SK-N-SH (cell line): ENCODE data around the gene RHAG. TPM values are rescaled to one million over a fixed set of nuclear protein-coding genes. Genes with fewer than 3 reads are reported as not detected.

Experiments
- CTCF ChIA-PET: fragments of 300-600, 350-600 bp; formaldehyde crosslinking; extraction: SDS; loops from one replicate; lab custom pipeline; 2021; lab: Yijun Ruan, JAX
- POLR2A ChIA-PET: fragments of 350-600 bp; sonication (Branson Sonifier 250); formaldehyde crosslinking; extraction: SDS; loops from one replicate; lab custom pipeline; 2020; ENCODE audit warnings: antibody characterized with exemption, inconsistent platforms; lab: Yijun Ruan, JAX
- DNase-seq: peaks from one replicate; pipeline ENCODE4 v3.0.0; 2012
- H2AFZ ChIP-seq: fragments of 200-600 bp; sonication (generic); 2 replicates; pipeline ENCODE4 v1.8.1; 2016; ENCODE audit warnings: antibody characterized with exemption, mild to moderate bottlenecking, low read depth
- H3F3A ChIP-seq: fragments of 200-600 bp; sonication (generic); replicated peaks from 2 replicates; pipeline ENCODE3; 2016; ENCODE audit warnings: antibody characterized with exemption, mild to moderate bottlenecking; ENCODE audit not compliant: insufficient read depth
- H3K27ac ChIP-seq, 2 experiments: fragments of 200-500 bp in 1 of 2; fragments of 200-600 bp in 1 of 2; sonication (Bioruptor generic) in 1 of 2; sonication (generic), shearing (Covaris generic) in 1 of 2; 2 replicates each; pipeline versions ENCODE4 v1.5.1 to v1.6.1; 2014 to 2016; ENCODE audit warnings: low read depth in 2 of 2, inconsistent platforms in 1 of 2, low read length in 1 of 2, mild to moderate bottlenecking in 1 of 2, mixed read lengths in 1 of 2
- H3K27me3 ChIP-seq: fragments of 200-600 bp; sonication (generic), shearing (Covaris generic); 2 replicates; pipeline ENCODE4 v1.6.1; 2016; ENCODE audit warnings: mixed run types; ENCODE audit not compliant: insufficient read depth
- H3K36me3 ChIP-seq, 2 experiments: fragments of 200-500 bp in 1 of 2; fragments of 200-600 bp in 1 of 2; sonication (Bioruptor generic) in 1 of 2; sonication (generic) in 1 of 2; replicated peaks in 1 of 2; 2 replicates each; pipeline versions ENCODE3 to v1.5.1; 2014 to 2016; ENCODE audit warnings: low read length in 1 of 2, mild to moderate bottlenecking in 1 of 2; ENCODE audit not compliant: insufficient read depth in 2 of 2, control insufficient read depth in 1 of 2
- H3K4me1 ChIP-seq, 2 experiments: fragments of 200-500 bp in 1 of 2; fragments of 200-600 bp in 1 of 2; sonication (Bioruptor generic) in 1 of 2; sonication (generic), shearing (Covaris generic) in 1 of 2; 2 replicates each; pipeline versions ENCODE4 v1.5.1 to v1.6.1; 2014 to 2016; ENCODE audit warnings: low read depth in 1 of 2, low read length in 1 of 2, mixed run types in 1 of 2; ENCODE audit not compliant: insufficient read depth in 2 of 2, control insufficient read depth in 1 of 2
- H3K4me2 ChIP-seq: fragments of 200-600 bp; sonication (generic), shearing (Covaris generic); 2 replicates; pipeline ENCODE4 v1.6.1; 2017; ENCODE audit warnings: mixed run types
- H3K4me3 ChIP-seq, 2 experiments: fragments of 200-500 bp in 1 of 2; fragments of 200-600 bp in 1 of 2; sonication (Bioruptor generic) in 1 of 2; sonication (generic), shearing (Covaris generic) in 1 of 2; 2 replicates each; pipeline versions ENCODE4 v1.5.1 to v1.8.1; 2014 to 2016; ENCODE audit warnings: low read depth in 2 of 2, inconsistent platforms in 1 of 2, low read length in 1 of 2, mild to moderate bottlenecking in 1 of 2, mixed read lengths in 1 of 2, moderate library complexity in 1 of 2
- H3K79me2 ChIP-seq: fragments of 200-600 bp; sonication (generic); 2 replicates; pipeline ENCODE4 v1.8.1; 2017; ENCODE audit warnings: mild to moderate bottlenecking; ENCODE audit not compliant: insufficient read depth
- H3K9ac ChIP-seq: fragments of 200-600 bp; sonication (generic); 2 replicates; pipeline ENCODE4 v1.6.1; 2017; ENCODE audit warnings: mixed run types
- H3K9me2 ChIP-seq: fragments of 200-600 bp; sonication (generic); 2 replicates; pipeline ENCODE4 v1.6.1; 2017; ENCODE audit warnings: mixed run types
- H3K9me3 ChIP-seq: fragments of 200-600 bp; sonication (generic); 2 replicates; pipeline ENCODE4 v1.6.1; 2017; ENCODE audit warnings: mixed run types, mild to moderate bottlenecking, moderate library complexity
- H4K20me1 ChIP-seq: fragments of 200-600 bp; sonication (generic); 2 replicates; pipeline ENCODE4 v1.6.1; 2017; ENCODE audit warnings: mild to moderate bottlenecking, mixed run types; ENCODE audit not compliant: insufficient read depth
- CTCF ChIP-seq: fragments of 200-600 bp; sonication (generic); IDR thresholded peaks from 2 replicates; pipeline ENCODE4 v1.6.1; 2017; ENCODE audit warnings: antibody characterized with exemption, mild to moderate bottlenecking, moderate library complexity
- EZH2phosphoT487 ChIP-seq: fragments of 200-600 bp; sonication (generic); IDR thresholded peaks from 2 replicates; pipeline ENCODE4 v1.6.1; 2017; ENCODE audit warnings: low read depth, mixed run types, mild to moderate bottlenecking, antibody characterized with exemption, moderate library complexity, borderline replicate concordance
- FOSL2 ChIP-seq: IDR thresholded peaks from 2 replicates; pipeline ENCODE4 v1.4.0; 2012; ENCODE audit warnings: low read depth, mild to moderate bottlenecking, moderate library complexity, borderline replicate concordance
- FOXJ3 ChIP-seq: sonication (generic); formaldehyde crosslinking; IDR thresholded peaks from 2 replicates; pipeline ENCODE4 v1.5.1; 2020; ENCODE audit warnings: mild to moderate bottlenecking, missing genetic modification reagents
- FOXM1 ChIP-seq: IDR thresholded peaks from 2 replicates; pipeline ENCODE4 v1.4.0; 2012; ENCODE audit warnings: low read depth, mild to moderate bottlenecking
- GATA2 ChIP-seq: sonication (generic); formaldehyde crosslinking; IDR thresholded peaks from 2 replicates; pipeline ENCODE4 v1.5.0; 2020; ENCODE audit warnings: mild to moderate bottlenecking, missing genetic modification reagents
- JUND ChIP-seq: IDR thresholded peaks from 2 replicates; pipeline ENCODE4 v1.4.0; 2012
- MEF2A ChIP-seq: IDR thresholded peaks from 2 replicates; pipeline ENCODE4 v1.4.0; 2012; ENCODE audit warnings: low read depth, borderline replicate concordance
- NRF1 ChIP-seq: IDR thresholded peaks from 2 replicates; pipeline ENCODE4 v1.6.1; 2012; ENCODE audit warnings: low read depth, mild to moderate bottlenecking, low read length
- REST ChIP-seq: IDR thresholded peaks from 2 replicates; pipeline ENCODE4 v1.6.1; 2012; ENCODE audit warnings: mild to moderate bottlenecking, low read depth, low read length, moderate library complexity
- RXRA ChIP-seq: IDR thresholded peaks from 2 replicates; pipeline ENCODE4 v1.4.0; 2012; ENCODE audit warnings: low read depth, mild to moderate bottlenecking, borderline replicate concordance
- SMC3 ChIP-seq: IDR thresholded peaks from 2 replicates; pipeline ENCODE4 v1.6.1; 2012; ENCODE audit warnings: low read depth, low read length, improper control_type of control experiment
- TAF1 ChIP-seq: IDR thresholded peaks from 2 replicates; pipeline ENCODE4 v1.6.1; 2012; ENCODE audit warnings: low read depth, mild to moderate bottlenecking, low read length, moderate library complexity, borderline replicate concordance
- TCF12 ChIP-seq: IDR thresholded peaks from 2 replicates; pipeline ENCODE4 v1.4.0; 2012
- TEAD4 ChIP-seq: IDR thresholded peaks from 2 replicates; pipeline ENCODE4 v1.4.0; 2012; ENCODE audit warnings: mild to moderate bottlenecking, borderline replicate concordance; ENCODE audit not compliant: insufficient read depth
- WGBS: methylation state at CpG from one replicate; pipeline ENCODE4 v1.1.6; 2017; ENCODE audit warnings: low lambda C conversion rate; 5-methylcytosine and 5-hydroxymethylcytosine counted together
- polyA plus RNA-seq, 3 experiments: library from polyadenylated mRNA; depleted of rRNA; stranded (reverse); fragments of >200 nt; gene quantifications; 2 replicates each; pipeline ENCODE4 v1.2.3, GENCODE V29; 2012

Gene RHAG
- polyA plus RNA-seq, 1 of the 3 experiments (the other 2 are of a cell fraction), result not detected

GRCh38 chr6:49637350-49637731, 702 bp upstream of the RHAG start:
- H3F3A ChIP-seq, result no peaks in the 10 kb centered on the region

GRCh38 chr6:49635978-49636712, 494 bp downstream of the RHAG start:
- H2AFZ ChIP-seq, result no peak overlapping the region
- no peaks in the 10 kb centered on the region for H4K20me1 ChIP-seq
- H3K9ac ChIP-seq, result no peak overlapping the region
- H3K27ac ChIP-seq, result no peak overlapping the region
- H3K36me3 ChIP-seq, result no peaks in the 10 kb centered on the region
- no peaks in the 10 kb centered on the region for H3K27me3 ChIP-seq
- no peaks in the 10 kb centered on the region for H3K9me2 ChIP-seq
- no peaks in the 10 kb centered on the region for H3K4me1 ChIP-seq
- no peaks in the 10 kb centered on the region for H3K79me2 ChIP-seq
- ChIA-PET POLR2A (no interaction called here), CTCF (interaction anchor here (1.1 to 2.3 kb wide), 2 partner anchors 13 to 201 kb away, joined by 3 to 5 read pairs; no protein-coding TSS in a partner anchor)
- no peaks in the 10 kb centered on the region for H3K9me3 ChIP-seq
- no peak for DNase-seq
- H3K4me2 ChIP-seq, result no peak overlapping the region
- 13% methylated on average over 5 of the region's 5 CpGs for WGBS
- H3F3A ChIP-seq, result no peaks in the 10 kb centered on the region
- no peak overlapping the region for H3K4me3 ChIP-seq
- TF ChIP-seq FOXJ3, result no peak

More at GRCh38 chr6:49637350-49637731, 702 bp upstream of the RHAG start:
- Histone ChIP-seq H3K27me3 (no peaks in the 10 kb centered on the region; the same call in 1 of the 2 replicates), H3K27ac (no peak overlapping the region), H3K79me2 (no peaks in the 10 kb centered on the region), H3K9me3 (no peaks in the 10 kb centered on the region), H3K9ac (no peak overlapping the region), H3K4me2 (no peak overlapping the region), H3K36me3 (no peaks in the 10 kb centered on the region), H3K9me2 (no peaks in the 10 kb centered on the region), H3K4me3 (no peak overlapping the region), H4K20me1 (no peaks in the 10 kb centered on the region), H2AFZ (no peak overlapping the region), H3K4me1 (no peaks in the 10 kb centered on the region)
- no peak for DNase-seq
- TF ChIP-seq TAF1, result no peak
- no peak for TF ChIP-seq JUND
- CTCF ChIA-PET, result interaction anchor here (1.0 kb wide), 1 partner anchor 13 kb away, joined by 3 read pairs; no protein-coding TSS in a partner anchor
- POLR2A ChIA-PET, result no interaction called here
- 15% methylated on average over 3 of the region's 3 CpGs for WGBS

GRCh38 chr6:49635480-49635879, 1.2 kb downstream of the RHAG start:
- no peaks in the 10 kb centered on the region for H3K36me3 ChIP-seq
- no peak overlapping the region for H3K27ac ChIP-seq
- no peak overlapping the region for H3K9ac ChIP-seq
- H3K9me2 ChIP-seq, result no peaks in the 10 kb centered on the region
- no peak for TF ChIP-seq TAF1
- TF ChIP-seq TCF12, result no peak
- TF ChIP-seq NRF1, result no peak
- no peak for TF ChIP-seq EZH2phosphoT487
- TF ChIP-seq REST, result no peak
- no peak for TF ChIP-seq FOXM1
- TF ChIP-seq CTCF, result no peak
- no peak for TF ChIP-seq GATA2 (CRISPR knock-in tag)
- no peak for TF ChIP-seq RXRA
- TF ChIP-seq SMC3, result no peak
- no peak for TF ChIP-seq FOSL2
- TF ChIP-seq TEAD4, result no peak
- TF ChIP-seq MEF2A, result no peak
- H3K4me2 ChIP-seq, result no peak overlapping the region
- ChIA-PET CTCF (interaction anchor here (1.1 to 2.3 kb wide), 2 partner anchors 13 to 202 kb away, joined by 3 to 5 read pairs; no protein-coding TSS in a partner anchor), POLR2A (no interaction called here)
- DNase-seq, result no peak
- no peak overlapping the region for H3K4me3 ChIP-seq
- no peak overlapping the region for H2AFZ ChIP-seq
- H3K27me3 ChIP-seq, result no peaks in the 10 kb centered on the region
- H3K9me3 ChIP-seq, result no peaks in the 10 kb centered on the region
- no peaks in the 10 kb centered on the region for H3K79me2 ChIP-seq
- no peaks in the 10 kb centered on the region for H3K4me1 ChIP-seq
- H3F3A ChIP-seq, result no peaks in the 10 kb centered on the region
- no peaks in the 10 kb centered on the region for H4K20me1 ChIP-seq
